CD1c-positive myeloid dendritic cell (primary cell): ENCODE measurements around the gene USP35.

Experiments used
- DNase-seq: peaks from one replicate; pipeline ENCODE4 v3.0.0-alpha.2; 2016; ENCODE audit errors: extremely low spot score

USP35 gene

GRCh38 chr11:78199015-78199652, 10.4 kb downstream of the USP35 start:
- DNase-seq, result no peak

GRCh38 chr11:78199653-78200015, 10.9 kb downstream of the USP35 start:
- DNase-seq, result no peak

- DNase-seq, result no peak
Observed at GRCh38 chr11:78200061-78200460, 11.3 kb downstream of the USP35 start.

GRCh38 chr11:78200553-78200952, 11.8 kb downstream of the USP35 start:
- no peak for DNase-seq

- no peak for DNase-seq
Observed at GRCh38 chr11:78201096-78201818, 12.5 kb downstream of the USP35 start.

- DNase-seq, result peak; percentile 23
Observed at GRCh38 chr11:78202733-78203167, 14.0 kb downstream of the USP35 start.

- DNase-seq, result peak; percentile 44
Observed at GRCh38 chr11:78203184-78203583, 14.5 kb downstream of the USP35 start.

- no peak for DNase-seq
Observed at GRCh38 chr11:78205256-78205655, 16.5 kb downstream of the USP35 start.

- no peak for DNase-seq
Observed at GRCh38 chr11:78205691-78206090, 17.0 kb downstream of the USP35 start.

- no peak for DNase-seq
Observed at GRCh38 chr11:78207532-78208256, 19.0 kb downstream of the USP35 start.

GRCh38 chr11:78208257-78209165, 19.8 kb downstream of the USP35 start:
- DNase-seq, result no peak

- no peak for DNase-seq
Observed at GRCh38 chr11:78209478-78209877, 20.8 kb downstream of the USP35 start.

- DNase-seq, result no peak
Observed at GRCh38 chr11:78210000-78210608, 21.4 kb downstream of the USP35 start.

GRCh38 chr11:78211565-78211964, 22.8 kb downstream of the USP35 start:
- DNase-seq, result no peak

GRCh38 chr11:78212586-78213371, 24.1 kb downstream of the USP35 start:
- DNase-seq, result no peak

- DNase-seq, result no peak
Observed at GRCh38 chr11:78213526-78214330, 25.0 kb downstream of the USP35 start.

GRCh38 chr11:78214331-78215194, 25.8 kb downstream of the USP35 start:
- DNase-seq, result no peak

GRCh38 chr11:78216021-78216420, 27.3 kb downstream of the USP35 start:
- DNase-seq, result no peak
